Ramos (cell line): ENCODE measurements around the gene CHST8.

Source experiments
- in situ Hi-C: fragments of 300-500 bp; cut with MboI; formaldehyde crosslinking; loops from one replicate; pipeline ENCODE4 v1.14.3; 2022; ENCODE audit warnings: low sequenced_read_pairs; ENCODE audit not compliant: unreplicated experiment

Gene CHST8

GRCh38 chr19:33752945-33753344 is 131.2 kb downstream of the CHST8 start:
- in situ Hi-C loops, result no loop called here

- in situ Hi-C loops, result no loop called here
These were observed 132.6 kb downstream of the CHST8 start for GRCh38 chr19:33754361-33754760.

- in situ Hi-C loops, result no loop called here
These were observed 133.6 kb downstream of the CHST8 start for GRCh38 chr19:33755099-33756035.

GRCh38 chr19:33756177-33756576 is 134.4 kb downstream of the CHST8 start:
- in situ Hi-C loops, result no loop called here

- in situ Hi-C loops, result no loop called here
These were observed 136.8 kb downstream of the CHST8 start for GRCh38 chr19:33758541-33759013.

- in situ Hi-C loops, result no loop called here
These were observed 137.6 kb downstream of the CHST8 start for GRCh38 chr19:33759356-33759755.

- in situ Hi-C loops, result no loop called here
These were observed 142.0 kb downstream of the CHST8 start for GRCh38 chr19:33763633-33764371.

DNA sequence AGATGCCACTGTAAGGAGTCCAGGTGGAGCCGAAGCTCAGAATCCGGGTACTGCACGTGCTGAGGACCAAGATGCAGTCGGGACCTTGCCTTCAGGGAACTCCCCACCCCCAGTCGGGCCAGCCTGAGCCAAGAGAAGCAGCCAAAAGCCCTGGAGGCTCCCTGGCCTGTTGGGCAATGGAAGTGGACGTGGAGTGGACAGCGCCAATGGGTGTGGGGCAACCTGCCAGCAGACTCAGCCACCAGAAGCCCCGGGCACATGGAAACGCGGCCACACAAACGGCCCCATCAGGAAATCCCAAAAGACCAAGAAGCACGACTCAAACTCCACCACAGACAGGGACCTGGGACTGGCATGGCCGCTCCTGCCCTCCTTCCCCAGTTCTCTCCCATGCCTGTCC is 144.9 kb downstream of the CHST8 start:
- in situ Hi-C loops, result no loop called here

DNA sequence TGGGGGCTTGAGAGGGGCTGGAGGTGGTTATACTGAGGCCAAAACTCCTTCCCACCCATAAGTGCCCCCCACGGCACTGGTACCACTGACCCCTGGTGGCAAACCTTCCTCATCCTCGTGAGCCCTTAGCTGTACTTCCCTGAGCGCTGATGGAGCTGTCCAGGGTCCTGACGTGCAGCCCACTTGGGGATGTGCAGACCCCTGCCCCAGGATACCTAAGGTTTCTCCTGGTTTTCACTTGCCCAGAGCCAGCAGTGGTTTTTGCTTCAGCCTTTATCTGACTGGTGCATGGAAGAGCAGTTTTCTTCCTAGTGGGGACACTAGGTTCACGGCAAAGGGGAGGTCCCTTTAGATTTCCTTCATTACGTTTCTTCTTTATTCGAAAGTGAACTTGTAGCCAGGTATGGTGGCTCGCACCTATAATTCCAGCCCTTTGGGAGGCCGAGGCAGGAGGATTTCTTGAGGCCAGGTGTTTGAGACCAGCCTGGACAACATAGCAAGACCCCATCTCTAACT is 146.2 kb downstream of the CHST8 start:
- in situ Hi-C loops, result no loop called here

GRCh38 chr19:33769208-33769607 is 147.5 kb downstream of the CHST8 start:
- in situ Hi-C loops, result no loop called here

- in situ Hi-C loops, result loop anchor here (5.0 to 10.0 kb wide), 2 partner anchors 348 to 535 kb away; no protein-coding TSS in a partner anchor
These were observed 148.4 kb downstream of the CHST8 start for GRCh38 chr19:33770107-33770506.

- in situ Hi-C loops, result loop anchor here (5.0 to 10.0 kb wide), 2 partner anchors 349 to 537 kb away; no protein-coding TSS in a partner anchor
These were observed 149.8 kb downstream of the CHST8 start for GRCh38 chr19:33771384-33772101.

- in situ Hi-C loops, result loop anchor here (5.0 to 10.0 kb wide), 2 partner anchors 350 to 537 kb away; no protein-coding TSS in a partner anchor
These were observed 150.5 kb downstream of the CHST8 start for GRCh38 chr19:33772102-33772857.

- in situ Hi-C loops, result loop anchor here (5.0 to 10.0 kb wide), 2 partner anchors 351 to 538 kb away; no protein-coding TSS in a partner anchor
These were observed 151.1 kb downstream of the CHST8 start for GRCh38 chr19:33772858-33773180.

GRCh38 chr19:33773704-33774624 is 152.2 kb downstream of the CHST8 start:
- in situ Hi-C loops, result loop anchor here (5.0 to 10.0 kb wide), 2 partner anchors 352 to 539 kb away; no protein-coding TSS in a partner anchor

DNA sequence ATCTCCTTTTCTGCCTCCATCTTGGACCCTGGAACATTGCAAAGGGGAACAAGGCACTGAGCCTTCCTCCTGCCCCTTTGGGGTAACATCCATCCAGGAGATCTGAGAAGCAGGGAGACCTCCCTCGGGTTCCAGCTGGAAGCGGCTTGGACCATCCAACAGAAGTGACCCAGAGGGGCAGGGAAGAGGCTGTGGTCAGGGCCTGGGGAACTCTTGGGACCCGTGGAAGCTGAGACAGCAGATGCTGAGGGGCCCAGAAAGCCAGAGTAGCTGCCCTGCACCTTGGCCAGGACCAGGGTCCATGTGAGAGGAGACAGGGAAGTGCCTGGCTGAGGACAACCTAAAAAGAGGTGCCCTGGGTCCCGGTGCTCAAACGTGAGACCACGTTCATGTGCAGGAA is 153.0 kb downstream of the CHST8 start:
- in situ Hi-C loops, result loop anchor here (5.0 to 25.0 kb wide), 3 partner anchors 352 to 563 kb away; no protein-coding TSS in a partner anchor

DNA sequence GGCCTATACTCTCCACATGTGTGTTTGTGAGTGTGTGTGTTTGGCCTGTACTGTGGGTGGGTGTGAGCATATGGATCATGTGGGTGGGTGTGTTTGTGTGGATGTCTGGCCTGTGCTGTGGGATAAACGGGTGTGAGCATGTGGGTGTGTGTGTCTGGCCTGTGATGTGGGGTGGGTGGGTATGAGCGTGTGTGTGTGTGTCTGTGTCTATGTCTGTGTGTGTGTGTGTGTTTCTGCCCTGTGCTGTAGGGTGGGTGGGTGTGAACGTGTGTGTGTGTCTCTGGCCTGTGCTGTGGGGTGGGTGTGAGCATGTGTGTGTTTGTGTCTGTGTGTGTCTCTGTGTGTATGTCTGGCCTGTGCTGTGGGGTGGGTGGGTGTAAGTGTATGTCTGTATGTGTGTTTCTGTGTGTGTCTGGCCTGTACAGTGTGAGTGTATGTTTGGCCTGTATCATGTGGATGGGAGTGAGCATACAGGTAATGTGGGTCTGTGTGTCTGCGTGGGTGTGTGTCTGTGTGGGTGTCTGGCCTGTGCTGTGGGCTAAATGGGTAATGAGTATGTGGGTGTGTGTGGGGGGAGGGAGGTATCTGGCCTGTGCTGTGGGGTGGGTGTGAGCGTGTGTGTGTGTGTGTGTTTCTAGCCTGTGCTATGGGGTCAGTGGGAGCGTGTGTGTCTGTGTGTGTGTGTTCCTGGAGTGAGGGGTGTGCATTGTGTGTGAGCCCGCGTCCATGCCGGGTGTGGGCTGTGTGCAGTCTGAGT is 154.2 kb downstream of the CHST8 start:
- in situ Hi-C loops, result loop anchor here (10.0 to 25.0 kb wide), 2 partner anchors 541 to 561 kb away; no protein-coding TSS in a partner anchor
